Activated T-helper 17 cell treated with anti-CD3 and anti-CD28 coated beads, Interleukin-2, amount 50 U/mL, for 72 hours (primary cell): ENCODE results near the gene MTARC2. TPM values are rescaled to one million over a fixed set of nuclear protein-coding genes. Genes with fewer than 3 reads are reported as not detected.
"Not testable (repeated sequence)": the region's sequence is repeated elsewhere in the genome, so short reads cannot be mapped to it uniquely, and the experiment has no call there.

ENCODE experiments used
- ATAC-seq: fragments of 150-1000 bp; cut with Tn5 transposase; replicated peaks from 2 replicates; pipeline ENCODE4 v1.10.0; 2021; ENCODE audit warnings: mild to moderate bottlenecking, moderate library complexity
- H3K27ac Mint-ChIP-seq: one replicate; pipeline ENCODE4 v1.8.0; 2022; ENCODE audit warnings: mixed read lengths
- H3K27me3 Mint-ChIP-seq: one replicate; pipeline ENCODE4 v1.8.0; 2022; ENCODE audit warnings: mixed read lengths
- H3K36me3 Mint-ChIP-seq: one replicate; pipeline ENCODE4 v1.8.0; 2022; ENCODE audit warnings: low read depth, mild to moderate bottlenecking, mixed read lengths
- H3K4me1 Mint-ChIP-seq: one replicate; pipeline ENCODE4 v1.8.0; 2022; ENCODE audit warnings: mixed read lengths
- H3K4me3 Mint-ChIP-seq: one replicate; pipeline ENCODE4 v1.8.0; 2022; ENCODE audit warnings: mild to moderate bottlenecking, mixed read lengths
- H3K9me3 Mint-ChIP-seq: one replicate; pipeline ENCODE4 v1.8.0; 2022; ENCODE audit warnings: mixed read lengths
- total RNA-seq, 2 donors: library from RNA; stranded (reverse); gene quantifications; one replicate each; pipeline ENCODE4 v1.2.3, GENCODE V29; 2022

MTARC2 gene
- total RNA-seq, 2 donors from 2014 or later: not detected

- H3K27ac Mint-ChIP-seq, H3K4me3 Mint-ChIP-seq, H3K36me3 Mint-ChIP-seq, ATAC-seq, H3K4me1 Mint-ChIP-seq, H3K9me3 Mint-ChIP-seq: not testable (repeated sequence)
- peaks cover 18% of the 10 kb centered on the region for H3K27me3 Mint-ChIP-seq
These were observed 32.1 kb upstream of the MTARC2 start for GRCh38 chr1:220715986-220716385.

GRCh38 chr1:220717800-220718640 lies 30.1 kb upstream of the MTARC2 start:
- no peak for ATAC-seq
- Mint-ChIP-seq H3K9me3 (no peaks in the 10 kb centered on the region), H3K27me3 (peaks cover 18% of the 10 kb centered on the region), H3K4me3 (no peak overlapping the region), H3K36me3 (no peaks in the 10 kb centered on the region), H3K27ac (no peak overlapping the region), H3K4me1 (no peaks in the 10 kb centered on the region)

DNA sequence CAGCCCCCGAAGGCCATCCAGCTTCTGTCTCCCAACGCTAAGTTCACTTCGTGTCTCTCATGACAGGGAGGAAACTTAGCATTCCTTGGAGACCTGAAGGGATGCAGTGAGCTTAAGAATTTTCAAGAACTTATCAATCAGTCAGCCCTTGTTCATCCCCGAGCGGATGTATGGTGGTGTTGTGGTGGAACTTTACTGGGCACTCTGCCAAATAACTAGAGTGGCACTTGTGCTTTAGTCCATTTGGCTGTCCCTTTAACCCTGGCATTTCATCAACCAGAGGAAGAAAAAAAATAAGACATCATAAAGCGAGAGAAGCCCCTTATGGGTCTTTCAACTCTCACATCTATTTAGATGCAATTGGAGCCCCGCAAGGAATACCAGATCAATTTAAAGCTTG lies 26.9 kb upstream of the MTARC2 start:
- ATAC-seq, H3K27ac Mint-ChIP-seq, H3K4me3 Mint-ChIP-seq, H3K9me3 Mint-ChIP-seq, H3K36me3 Mint-ChIP-seq, H3K4me1 Mint-ChIP-seq: not testable (repeated sequence)
- H3K27me3 Mint-ChIP-seq: peaks cover 23% of the 10 kb centered on the region

GRCh38 chr1:220726634-220727033 lies 21.5 kb upstream of the MTARC2 start:
- no peak overlapping the region for H3K4me3 Mint-ChIP-seq
- H3K4me1 Mint-ChIP-seq: no peaks in the 10 kb centered on the region
- no peak for ATAC-seq
- no peaks in the 10 kb centered on the region for H3K36me3 Mint-ChIP-seq
- H3K27me3 Mint-ChIP-seq: peaks cover 10% of the 10 kb centered on the region
- H3K27ac Mint-ChIP-seq: no peak overlapping the region
- no peaks in the 10 kb centered on the region for H3K9me3 Mint-ChIP-seq

DNA sequence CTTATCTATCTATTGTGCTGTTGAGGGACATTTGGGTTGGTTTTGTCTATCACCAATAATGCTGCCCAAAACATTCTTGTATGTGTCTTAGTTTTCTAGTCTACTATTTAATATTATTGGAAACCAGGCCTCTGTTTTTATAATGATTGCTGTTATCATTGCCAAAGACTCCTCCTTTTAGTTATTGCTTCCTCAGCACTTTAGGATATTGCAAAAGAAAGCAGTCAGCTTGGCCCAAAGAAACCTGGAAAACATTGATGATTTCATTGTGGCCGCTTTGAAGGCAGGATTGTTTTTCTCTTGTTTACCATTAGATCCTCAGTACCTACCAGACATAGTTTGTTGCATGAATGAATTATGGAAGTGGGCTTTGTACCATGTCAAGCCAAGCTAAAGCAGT lies 20.6 kb upstream of the MTARC2 start:
- Mint-ChIP-seq H3K27me3 (peaks cover 10% of the 10 kb centered on the region), H3K4me1 (no peaks in the 10 kb centered on the region), H3K9me3 (no peaks in the 10 kb centered on the region), H3K4me3 (no peak overlapping the region), H3K36me3 (no peaks in the 10 kb centered on the region), H3K27ac (no peak overlapping the region)
- ATAC-seq: no peak

- Mint-ChIP-seq H3K36me3 (no peaks in the 10 kb centered on the region), H3K4me3 (no peak overlapping the region), H3K9me3 (no peaks in the 10 kb centered on the region), H3K27me3 (peaks cover 10% of the 10 kb centered on the region), H3K4me1 (no peaks in the 10 kb centered on the region), H3K27ac (no peak overlapping the region)
- ATAC-seq: no peak
These were observed 17.6 kb upstream of the MTARC2 start for GRCh38 chr1:220730486-220730885.

GRCh38 chr1:220732137-220732536 lies 16.0 kb upstream of the MTARC2 start:
- Mint-ChIP-seq H3K9me3 (no peaks in the 10 kb centered on the region), H3K27ac (peak overlapping the region; percentile 18), H3K4me3 (peak overlapping the region; percentile 14), H3K36me3 (no peaks in the 10 kb centered on the region), H3K4me1 (no peaks in the 10 kb centered on the region), H3K27me3 (peaks cover under 1% of the 10 kb centered on the region)
- ATAC-seq: no peak

DNA sequence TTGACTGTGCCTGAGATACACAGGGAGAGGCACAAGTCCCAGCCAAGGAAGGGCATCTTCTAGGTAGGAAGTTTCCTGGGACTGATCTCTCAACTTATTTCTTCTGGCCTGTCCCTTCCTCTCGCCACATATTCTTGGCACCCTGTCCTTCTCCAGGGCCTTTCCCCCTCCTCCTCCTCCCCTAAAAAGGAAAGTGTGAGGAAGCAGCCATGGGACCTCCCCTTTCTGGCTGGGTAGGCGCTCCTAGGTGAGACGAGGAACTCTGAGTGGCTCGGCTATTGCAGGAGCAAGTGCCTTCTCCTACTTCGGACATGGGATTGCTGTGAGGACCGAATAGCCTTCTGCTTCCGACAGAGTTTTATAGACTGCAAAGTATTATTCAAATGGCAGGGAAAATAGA lies 15.5 kb upstream of the MTARC2 start:
- H3K27ac Mint-ChIP-seq: peak overlapping the region; percentile 16
- peak overlapping the region; percentile 43 for H3K4me3 Mint-ChIP-seq
- H3K4me1 Mint-ChIP-seq: no peaks in the 10 kb centered on the region
- H3K36me3 Mint-ChIP-seq: no peaks in the 10 kb centered on the region
- ATAC-seq: peak; percentile 30
- H3K27me3 Mint-ChIP-seq: no peaks in the 10 kb centered on the region
- no peaks in the 10 kb centered on the region for H3K9me3 Mint-ChIP-seq

DNA sequence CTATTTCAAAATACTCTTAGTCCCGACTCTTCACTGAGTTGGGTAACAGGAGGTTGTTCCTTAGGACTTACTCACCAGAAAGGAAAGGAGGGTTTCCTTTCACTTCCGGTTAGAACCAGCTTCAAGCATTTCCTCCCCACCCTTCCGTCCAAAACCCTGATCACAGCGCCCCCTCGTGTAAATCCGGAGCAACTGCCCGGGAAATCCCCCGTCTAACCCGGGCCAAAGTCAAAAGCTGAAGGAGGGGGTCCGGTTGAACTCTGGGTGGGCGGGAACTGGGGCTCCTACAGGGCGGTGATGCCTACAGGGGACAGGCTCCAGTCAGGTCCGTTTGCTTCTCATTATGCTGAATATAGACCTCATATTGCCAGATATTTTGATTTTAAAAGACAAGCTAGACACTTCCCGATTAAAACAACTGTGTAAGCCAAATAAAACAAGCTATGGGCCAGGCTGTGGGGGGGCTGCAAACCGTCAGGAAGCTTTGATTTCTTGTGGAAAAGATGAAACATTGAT lies 15.0 kb upstream of the MTARC2 start:
- ATAC-seq: peak; percentile 84
- peak overlapping the region; percentile 43 for H3K4me3 Mint-ChIP-seq
- no peaks in the 10 kb centered on the region for H3K4me1 Mint-ChIP-seq
- no peaks in the 10 kb centered on the region for H3K27me3 Mint-ChIP-seq
- H3K36me3 Mint-ChIP-seq: no peaks in the 10 kb centered on the region
- H3K27ac Mint-ChIP-seq: no peak overlapping the region
- H3K9me3 Mint-ChIP-seq: no peaks in the 10 kb centered on the region

DNA sequence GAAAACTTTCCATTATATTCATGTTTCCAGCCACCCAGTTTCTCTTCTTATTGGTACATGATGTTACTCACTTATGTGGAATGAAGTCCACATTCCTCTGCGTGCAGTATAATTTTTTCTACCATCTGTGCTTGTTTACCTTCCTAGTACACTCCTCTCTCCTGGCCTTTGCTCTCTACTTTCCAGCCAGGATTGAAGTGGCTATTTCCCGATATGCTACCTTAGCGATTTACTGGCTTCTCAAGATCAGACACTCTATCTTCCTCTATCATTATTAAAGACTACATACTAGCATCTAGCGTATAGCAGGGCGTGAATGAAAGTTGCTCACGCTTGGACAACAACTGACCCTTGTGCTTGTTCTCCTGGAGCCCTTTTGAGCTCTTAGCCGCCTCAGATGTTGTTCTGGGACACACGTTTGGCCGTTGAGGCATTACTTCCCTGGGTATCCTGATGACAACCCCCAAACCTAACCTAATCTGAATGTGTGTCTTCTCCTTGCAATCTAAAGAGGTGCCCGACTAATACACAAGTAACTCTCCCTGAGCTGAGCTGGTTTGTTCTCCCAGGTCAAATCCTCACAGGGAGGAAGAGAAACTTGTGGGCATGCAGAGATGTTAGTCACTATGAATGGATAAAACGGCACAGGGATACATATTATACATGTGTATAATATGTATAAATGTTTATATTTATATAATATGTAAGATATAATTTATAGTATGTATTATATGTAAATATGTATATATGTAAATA lies 13.4 kb upstream of the MTARC2 start:
- no peak overlapping the region for H3K4me3 Mint-ChIP-seq
- H3K27me3 Mint-ChIP-seq: peaks cover 1% of the 10 kb centered on the region
- no peak overlapping the region for H3K27ac Mint-ChIP-seq
- H3K9me3 Mint-ChIP-seq: no peaks in the 10 kb centered on the region
- H3K4me1 Mint-ChIP-seq: no peaks in the 10 kb centered on the region
- ATAC-seq: no peak
- no peaks in the 10 kb centered on the region for H3K36me3 Mint-ChIP-seq

- ATAC-seq, H3K27me3 Mint-ChIP-seq, H3K4me1 Mint-ChIP-seq, H3K9me3 Mint-ChIP-seq, H3K36me3 Mint-ChIP-seq, H3K4me3 Mint-ChIP-seq, H3K27ac Mint-ChIP-seq: not testable (repeated sequence)
These were observed 11.8 kb upstream of the MTARC2 start for GRCh38 chr1:220736283-220736682.

DNA sequence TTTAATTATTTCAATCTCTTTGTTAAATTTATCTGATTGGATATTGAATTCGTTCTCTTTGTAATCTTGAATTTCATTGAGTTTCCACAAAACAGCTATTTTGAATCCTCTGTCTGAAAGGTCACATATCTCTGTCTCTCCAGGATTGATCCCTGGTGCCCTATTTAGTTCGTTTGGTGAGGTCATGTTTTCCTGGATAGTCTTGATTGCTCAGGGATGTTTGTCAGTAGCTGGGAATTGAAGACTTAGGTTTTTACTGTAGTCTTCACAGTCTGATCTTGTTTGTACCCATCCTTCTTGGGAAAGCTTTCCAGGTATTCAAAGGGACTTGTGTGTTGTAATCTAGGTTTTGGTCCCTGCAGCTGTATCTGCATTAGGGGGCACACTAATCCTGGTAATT lies 6.8 kb upstream of the MTARC2 start:
- Mint-ChIP-seq H3K36me3 (no peaks in the 10 kb centered on the region), H3K27me3 (peaks cover 10% of the 10 kb centered on the region), H3K27ac (no peak overlapping the region), H3K4me3 (no peak overlapping the region), H3K4me1 (no peaks in the 10 kb centered on the region), H3K9me3 (no peaks in the 10 kb centered on the region)
- ATAC-seq: no peak

DNA sequence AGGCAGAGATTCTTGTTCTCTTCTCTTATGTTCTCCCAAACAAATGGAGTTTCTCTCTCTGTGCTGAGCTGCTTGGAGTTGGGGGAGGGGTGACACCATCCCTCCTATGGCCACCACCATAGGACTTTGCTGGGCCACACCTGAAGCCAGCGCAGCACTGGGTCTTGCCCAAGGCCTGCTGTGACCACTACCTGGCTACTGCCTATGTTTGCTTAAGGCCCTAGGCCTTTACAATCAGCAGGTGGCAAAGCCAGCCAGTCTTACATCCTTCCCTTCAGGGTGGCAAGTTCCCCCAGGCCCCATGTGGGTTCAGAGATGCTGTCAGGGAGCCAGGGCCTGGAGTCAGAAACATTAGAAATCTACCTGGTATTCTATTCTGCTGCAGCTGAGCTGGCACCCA lies 6.3 kb upstream of the MTARC2 start:
- H3K27ac Mint-ChIP-seq: no peak overlapping the region
- H3K9me3 Mint-ChIP-seq: no peaks in the 10 kb centered on the region
- ATAC-seq: no peak
- H3K27me3 Mint-ChIP-seq: peaks cover 13% of the 10 kb centered on the region
- no peaks in the 10 kb centered on the region for H3K36me3 Mint-ChIP-seq
- H3K4me3 Mint-ChIP-seq: no peak overlapping the region
- H3K4me1 Mint-ChIP-seq: no peaks in the 10 kb centered on the region

DNA sequence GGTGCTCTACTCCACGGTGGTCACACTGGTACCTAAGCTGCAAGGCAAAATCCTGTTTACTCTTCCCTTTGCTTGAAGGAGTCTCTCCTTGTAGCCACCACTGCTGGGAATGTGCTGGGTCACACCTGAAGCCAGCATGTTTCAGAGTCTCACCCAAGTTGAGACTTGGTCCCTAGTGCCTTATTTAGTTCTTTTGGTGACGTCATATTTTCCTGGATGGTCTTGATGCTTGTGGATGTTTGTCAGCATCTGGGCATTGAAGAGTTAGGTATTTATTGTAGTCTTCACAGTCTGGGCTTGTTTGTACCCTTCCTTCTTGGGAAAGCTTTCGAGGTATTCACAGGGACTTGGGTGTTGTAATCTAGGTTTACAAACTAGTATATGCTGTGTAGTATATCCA lies 5.6 kb upstream of the MTARC2 start:
- H3K27ac Mint-ChIP-seq: no peak overlapping the region
- H3K27me3 Mint-ChIP-seq: peaks cover 19% of the 10 kb centered on the region
- H3K4me3 Mint-ChIP-seq: no peak overlapping the region
- no peaks in the 10 kb centered on the region for H3K9me3 Mint-ChIP-seq
- no peaks in the 10 kb centered on the region for H3K36me3 Mint-ChIP-seq
- H3K4me1 Mint-ChIP-seq: no peaks in the 10 kb centered on the region
- ATAC-seq: no peak

DNA sequence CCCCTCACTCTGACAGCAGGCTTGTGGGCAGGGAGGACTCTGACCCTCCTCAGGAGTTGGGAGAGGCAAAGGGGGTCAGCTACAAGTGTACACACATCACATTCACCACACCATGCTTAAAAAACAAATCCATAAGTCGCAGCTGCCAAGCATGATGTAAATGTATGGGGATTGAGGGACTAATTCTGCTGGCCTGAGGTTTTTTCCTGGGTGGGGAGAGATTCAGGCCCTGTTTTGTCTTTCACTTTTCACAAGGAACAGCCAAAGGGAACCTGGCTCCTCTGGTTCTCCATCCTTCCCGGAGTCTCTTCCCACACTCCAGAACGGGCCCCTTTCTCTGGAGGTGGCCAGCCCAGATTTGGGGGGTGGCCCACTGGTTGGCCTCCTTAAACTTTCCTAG lies 1.3 kb upstream of the MTARC2 start:
- H3K4me1 Mint-ChIP-seq: no peaks in the 10 kb centered on the region
- H3K36me3 Mint-ChIP-seq: no peaks in the 10 kb centered on the region
- H3K9me3 Mint-ChIP-seq: no peaks in the 10 kb centered on the region
- no peak for ATAC-seq
- H3K27me3 Mint-ChIP-seq: peaks cover 43% of the 10 kb centered on the region
- H3K27ac Mint-ChIP-seq: no peak overlapping the region
- peak overlapping the region; percentile 49 for H3K4me3 Mint-ChIP-seq
